ENCODE measurements around the gene LTB4R2.

Gene LTB4R2

DNA sequence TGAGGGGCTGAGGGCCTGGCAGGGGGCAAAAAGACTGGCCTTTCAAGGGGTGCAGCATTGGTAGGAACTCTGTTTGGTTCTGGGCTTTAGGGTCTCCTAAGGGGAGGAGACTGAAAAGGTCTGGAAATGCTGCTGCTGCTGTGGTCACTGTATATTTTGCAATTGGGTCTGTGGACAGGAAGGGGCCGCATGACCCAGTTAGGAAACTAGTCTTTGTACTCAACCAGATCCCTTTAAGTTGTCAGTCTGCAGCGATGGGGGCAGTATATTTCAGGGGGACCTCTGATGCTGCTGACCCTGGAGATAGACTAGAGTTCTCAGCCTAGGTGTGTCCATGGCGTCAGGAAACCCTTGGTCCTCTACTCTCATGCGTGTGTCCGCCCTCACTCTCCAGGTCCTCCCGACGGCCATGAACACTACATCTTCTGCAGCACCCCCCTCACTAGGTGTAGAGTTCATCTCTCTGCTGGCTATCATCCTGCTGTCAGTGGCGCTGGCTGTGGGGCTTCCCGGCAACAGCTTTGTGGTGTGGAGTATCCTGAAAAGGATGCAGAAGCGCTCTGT lies 5.4 kb downstream of the LTB4R2 start:
- no peak for DNase-seq (ENCODE audit: low spot score)
- Histone ChIP-seq H3K27ac (peak overlapping the region in 1 of 2 donors; percentile 65), H3K4me3 (no peak overlapping the region)
- TF ChIP-seq, protein P1, sequence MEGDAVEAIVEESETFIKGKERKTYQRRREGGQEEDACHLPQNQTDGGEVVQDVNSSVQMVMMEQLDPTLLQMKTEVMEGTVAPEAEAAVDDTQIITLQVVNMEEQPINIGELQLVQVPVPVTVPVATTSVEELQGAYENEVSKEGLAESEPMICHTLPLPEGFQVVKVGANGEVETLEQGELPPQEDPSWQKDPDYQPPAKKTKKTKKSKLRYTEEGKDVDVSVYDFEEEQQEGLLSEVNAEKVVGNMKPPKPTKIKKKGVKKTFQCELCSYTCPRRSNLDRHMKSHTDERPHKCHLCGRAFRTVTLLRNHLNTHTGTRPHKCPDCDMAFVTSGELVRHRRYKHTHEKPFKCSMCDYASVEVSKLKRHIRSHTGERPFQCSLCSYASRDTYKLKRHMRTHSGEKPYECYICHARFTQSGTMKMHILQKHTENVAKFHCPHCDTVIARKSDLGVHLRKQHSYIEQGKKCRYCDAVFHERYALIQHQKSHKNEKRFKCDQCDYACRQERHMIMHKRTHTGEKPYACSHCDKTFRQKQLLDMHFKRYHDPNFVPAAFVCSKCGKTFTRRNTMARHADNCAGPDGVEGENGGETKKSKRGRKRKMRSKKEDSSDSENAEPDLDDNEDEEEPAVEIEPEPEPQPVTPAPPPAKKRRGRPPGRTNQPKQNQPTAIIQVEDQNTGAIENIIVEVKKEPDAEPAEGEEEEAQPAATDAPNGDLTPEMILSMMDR (IDR thresholded peaks at IDR 0.05) = no peak

DNA sequence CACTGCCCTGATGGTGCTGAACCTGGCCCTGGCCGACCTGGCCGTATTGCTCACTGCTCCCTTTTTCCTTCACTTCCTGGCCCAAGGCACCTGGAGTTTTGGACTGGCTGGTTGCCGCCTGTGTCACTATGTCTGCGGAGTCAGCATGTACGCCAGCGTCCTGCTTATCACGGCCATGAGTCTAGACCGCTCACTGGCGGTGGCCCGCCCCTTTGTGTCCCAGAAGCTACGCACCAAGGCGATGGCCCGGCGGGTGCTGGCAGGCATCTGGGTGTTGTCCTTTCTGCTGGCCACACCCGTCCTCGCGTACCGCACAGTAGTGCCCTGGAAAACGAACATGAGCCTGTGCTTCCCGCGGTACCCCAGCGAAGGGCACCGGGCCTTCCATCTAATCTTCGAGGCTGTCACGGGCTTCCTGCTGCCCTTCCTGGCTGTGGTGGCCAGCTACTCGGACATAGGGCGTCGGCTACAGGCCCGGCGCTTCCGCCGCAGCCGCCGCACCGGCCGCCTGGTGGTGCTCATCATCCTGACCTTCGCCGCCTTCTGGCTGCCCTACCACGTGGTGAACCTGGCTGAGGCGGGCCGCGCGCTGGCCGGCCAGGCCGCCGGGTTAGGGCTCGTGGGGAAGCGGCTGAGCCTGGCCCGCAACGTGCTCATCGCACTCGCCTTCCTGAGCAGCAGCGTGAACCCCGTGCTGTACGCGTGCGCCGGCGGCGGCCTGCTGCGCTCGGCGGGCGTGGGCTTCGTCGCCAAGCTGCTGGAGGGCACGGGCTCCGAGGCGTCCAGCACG lies 6.1 kb downstream of the LTB4R2 start:
- no peak for DNase-seq (ENCODE audit: low spot score)
- peak overlapping the region; percentile 45 for H3K4me3 ChIP-seq
- peak overlapping the region in 1 of 2 donors; percentile 65 for H3K27ac ChIP-seq
- TF ChIP-seq, protein P1 (IDR thresholded peaks at IDR 0.05) = no peak

DNA sequence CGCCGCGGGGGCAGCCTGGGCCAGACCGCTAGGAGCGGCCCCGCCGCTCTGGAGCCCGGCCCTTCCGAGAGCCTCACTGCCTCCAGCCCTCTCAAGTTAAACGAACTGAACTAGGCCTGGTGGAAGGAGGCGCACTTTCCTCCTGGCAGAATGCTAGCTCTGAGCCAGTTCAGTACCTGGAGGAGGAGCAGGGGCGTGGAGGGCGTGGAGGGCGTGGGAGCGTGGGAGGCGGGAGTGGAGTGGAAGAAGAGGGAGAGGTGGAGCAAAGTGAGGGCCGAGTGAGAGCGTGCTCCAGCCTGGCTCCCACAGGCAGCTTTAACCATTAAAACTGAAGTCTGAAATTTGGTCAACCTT lies 6.6 kb downstream of the LTB4R2 start:
- peak overlapping the region; percentile 45 for H3K4me3 ChIP-seq
- DNase-seq (ENCODE audit: low spot score) = no peak
- H3K27ac ChIP-seq = peak overlapping the region in 1 of 2 donors; percentile 65
- TF ChIP-seq, protein P1 (IDR thresholded peaks at IDR 0.05) = no peak

DNA sequence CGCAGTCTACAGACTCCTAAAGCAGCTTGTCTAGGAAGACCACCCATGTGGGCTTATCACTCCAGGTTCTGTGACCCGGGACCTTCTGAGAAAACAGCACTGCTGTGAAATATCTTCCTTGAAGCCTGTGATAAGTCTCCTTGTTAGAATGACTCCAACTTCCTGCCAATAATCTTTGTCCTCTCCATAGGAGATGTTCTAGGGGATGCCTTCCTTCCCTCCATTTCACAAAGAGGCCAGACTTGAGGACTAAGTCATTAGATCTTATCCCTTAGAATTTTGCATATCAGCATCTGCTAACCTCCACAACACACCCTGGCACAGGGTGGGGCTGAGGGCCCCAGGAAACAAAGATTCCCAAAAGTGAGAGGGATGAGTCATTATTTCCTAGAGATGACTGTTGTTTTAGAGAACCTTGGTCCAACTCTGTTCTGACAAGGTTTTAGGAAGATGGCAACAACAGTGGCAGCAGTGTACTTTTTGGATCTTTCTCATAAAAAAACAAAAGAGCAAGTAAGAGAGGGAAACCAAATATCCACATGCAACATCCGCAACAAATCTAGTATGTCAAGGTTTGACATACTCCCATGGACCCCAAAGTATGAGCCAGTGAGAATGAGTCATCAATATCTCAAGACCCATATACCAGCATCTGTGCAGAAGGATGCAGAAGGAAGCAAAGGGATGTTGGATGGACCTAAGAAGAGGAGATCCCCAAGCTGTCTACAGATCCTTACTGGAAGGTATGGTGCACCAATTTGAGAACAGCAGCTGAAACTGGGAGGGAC lies 7.4 kb downstream of the LTB4R2 start:
- H3K27ac ChIP-seq = no peak overlapping the region
- DNase-seq (ENCODE audit: low spot score) = no peak
- H3K4me3 ChIP-seq = no peak overlapping the region
- TF ChIP-seq, protein P1 (IDR thresholded peaks at IDR 0.05) = no peak

DNA sequence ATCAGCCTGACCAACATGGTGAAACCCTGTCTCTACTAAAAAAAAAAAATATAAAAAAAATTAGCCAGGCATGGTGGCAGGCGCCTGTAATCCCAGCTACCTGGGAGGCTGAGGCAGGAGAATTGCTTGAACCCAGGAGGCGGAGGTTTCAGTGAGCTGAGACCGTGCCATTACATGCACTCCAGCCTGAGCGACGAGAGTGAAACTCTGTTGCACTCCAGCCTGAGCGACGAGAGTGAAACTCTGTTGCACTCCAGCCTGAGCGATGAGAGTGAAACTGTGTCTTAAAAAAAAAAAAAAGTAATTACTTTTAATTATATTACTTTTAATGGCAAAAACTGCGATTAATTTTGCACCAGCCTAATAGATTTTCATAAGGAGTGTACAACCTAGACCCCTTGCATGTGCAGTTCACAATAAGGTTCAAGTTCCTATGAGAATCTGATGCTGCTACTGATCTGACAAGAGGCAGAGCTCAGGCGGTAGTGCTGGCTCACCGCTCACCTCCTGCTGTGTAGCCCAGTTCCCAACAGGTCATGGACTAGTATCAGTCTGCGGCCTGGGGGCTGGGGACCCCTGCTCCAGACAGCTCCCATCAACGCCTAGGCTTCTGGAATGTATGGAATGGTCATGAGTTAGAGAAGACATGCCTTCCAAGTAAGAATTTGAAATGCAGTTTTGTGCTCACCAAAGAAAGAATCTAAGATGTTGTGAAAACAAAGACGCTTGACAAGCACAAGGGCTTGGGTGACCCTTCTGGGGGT lies 11.5 kb downstream of the LTB4R2 start:
- TF ChIP-seq, protein P1 (IDR thresholded peaks at IDR 0.05) = no peak
- H3K4me3 ChIP-seq = no peak overlapping the region
- DNase-seq (ENCODE audit: low spot score) = no peak
- no peak overlapping the region for H3K27ac ChIP-seq

DNA sequence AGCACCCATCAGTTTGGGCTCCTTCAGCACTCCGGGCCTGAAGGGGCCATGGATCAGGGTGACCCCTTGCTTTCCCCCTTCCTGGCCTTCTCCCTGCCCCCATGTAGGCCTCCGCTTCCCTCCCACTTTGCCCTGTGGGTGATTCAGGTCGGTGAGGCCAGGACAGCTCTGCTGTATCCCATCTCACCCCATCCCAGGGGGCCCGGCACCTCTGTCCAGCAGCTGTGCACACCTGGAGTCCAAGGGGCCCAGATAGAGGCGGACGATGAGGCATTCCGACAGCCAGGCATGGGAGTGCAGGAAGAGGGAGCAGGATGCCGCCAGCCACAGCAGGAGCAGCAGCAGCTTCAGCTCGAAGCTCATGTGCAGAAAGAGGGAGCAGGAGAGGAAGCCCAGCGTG lies 12.7 kb downstream of the LTB4R2 start:
- Histone ChIP-seq H3K4me3 (no peak overlapping the region), H3K27ac (no peak overlapping the region)
- TF ChIP-seq, protein P1 (IDR thresholded peaks at IDR 0.05) = no peak
- no peak for DNase-seq (ENCODE audit: low spot score)

Data from coronary artery (tissue), 2 donors.